ENCODE measurements around the gene TREML2. TPM values are rescaled to one million over a fixed set of nuclear protein-coding genes. Genes with fewer than 3 reads are reported as not detected.

TREML2 gene
- total and polyA plus RNA-seq, 2 experiments from 2014 or later: not detected

GRCh38 chr6:41224800-41225199 is 23.9 kb upstream of the TREML2 start:
- Histone ChIP-seq H3K4me2 (ENCODE audit: unreplicated experiment) (no peak overlapping the region), H3K9me2 (ENCODE audit: insufficient read depth) (no peaks in the 10 kb centered on the region), H3K79me2 (ENCODE audit: insufficient read depth) (no peaks in the 10 kb centered on the region), H3K4me3 (no peak overlapping the region), H3K9me3 (ENCODE audit: low read depth) (no peaks in the 10 kb centered on the region), H4K20me1 (ENCODE audit: insufficient read depth) (no peaks in the 10 kb centered on the region), H3F3A (ENCODE audit: insufficient read depth) (no peaks in the 10 kb centered on the region), H3K27ac (no peak overlapping the region), H3K9ac (no peak overlapping the region), H3K4me1 (ENCODE audit: insufficient read depth) (no peaks in the 10 kb centered on the region), H2AFZ (no peak overlapping the region), H3K36me3 (ENCODE audit: low read depth) (no peaks in the 10 kb centered on the region), H3K27me3 (replicated peaks; ENCODE audit: insufficient read depth) (peaks cover 4% of the 10 kb centered on the region; the same call in 1 of the 2 replicates)
- TF ChIP-seq EZH2 (IDR thresholded peaks at IDR 0.05; ENCODE audit: insufficient read depth, poor library complexity, severe bottlenecking): no peak
- TF ChIP-seq EZH2phosphoT487 (IDR thresholded peaks at IDR 0.05; ENCODE audit: insufficient read depth, low read depth): no peak
- 69 to 78% methylated on average over 1 of the region's 1 CpG for WGBS, 2 experiments (ENCODE audit: low coverage in 1 of 2, low lambda C conversion rate in 2 of 2, missing lambda C conversion rate in 2 of 2)
- no peak for DNase-seq
- in situ Hi-C loops (cut with MboI): no loop called here

- no peaks in the 10 kb centered on the region for H3K4me1 ChIP-seq (ENCODE audit: insufficient read depth)
- no peaks in the 10 kb centered on the region for H3K9me3 ChIP-seq (ENCODE audit: low read depth)
- in situ Hi-C loops (cut with MboI): no loop called here
Measured at GRCh38 chr6:41222513-41222912, 21.6 kb upstream of the TREML2 start.

GRCh38 chr6:41222045-41222444 is 21.1 kb upstream of the TREML2 start:
- Histone ChIP-seq H3K4me2 (ENCODE audit: unreplicated experiment) (no peak overlapping the region), H2AFZ (no peak overlapping the region), H3K27ac (no peak overlapping the region), H3K4me1 (ENCODE audit: insufficient read depth) (no peaks in the 10 kb centered on the region), H3K27me3 (replicated peaks; ENCODE audit: insufficient read depth) (peaks cover 4% of the 10 kb centered on the region; the same call in 1 of the 2 replicates), H3K9me3 (ENCODE audit: low read depth) (no peaks in the 10 kb centered on the region), H3K79me2 (ENCODE audit: insufficient read depth) (no peaks in the 10 kb centered on the region), H3K9me2 (ENCODE audit: insufficient read depth) (no peaks in the 10 kb centered on the region), H3F3A (ENCODE audit: insufficient read depth) (no peaks in the 10 kb centered on the region), H3K36me3 (ENCODE audit: low read depth) (no peaks in the 10 kb centered on the region), H3K9ac (no peak overlapping the region), H4K20me1 (ENCODE audit: insufficient read depth) (no peaks in the 10 kb centered on the region), H3K4me3 (no peak overlapping the region)
- WGBS, 2 experiments (ENCODE audit: low coverage in 1 of 2, low lambda C conversion rate in 2 of 2, missing lambda C conversion rate in 2 of 2): 11 to 19% methylated on average over 4 of the region's 4 CpGs
- DNase-seq: no peak
- TF ChIP-seq EZH2phosphoT487 (IDR thresholded peaks at IDR 0.05; ENCODE audit: insufficient read depth, low read depth) (no peak), EZH2 (IDR thresholded peaks at IDR 0.05; ENCODE audit: insufficient read depth, poor library complexity, severe bottlenecking) (no peak)
- in situ Hi-C loops (cut with MboI): no loop called here

More at GRCh38 chr6:41222513-41222912, 21.6 kb upstream of the TREML2 start:
- WGBS, 2 experiments (ENCODE audit: low coverage in 1 of 2, low lambda C conversion rate in 2 of 2, missing lambda C conversion rate in 2 of 2): 42 to 45% methylated on average over 5 of the region's 5 CpGs
- Histone ChIP-seq H3K27me3 (replicated peaks; ENCODE audit: insufficient read depth) (peaks cover 4% of the 10 kb centered on the region; the same call in 1 of the 2 replicates), H3K36me3 (ENCODE audit: low read depth) (no peaks in the 10 kb centered on the region), H3K9me2 (ENCODE audit: insufficient read depth) (no peaks in the 10 kb centered on the region), H3K9ac (no peak overlapping the region), H2AFZ (no peak overlapping the region), H3K4me2 (ENCODE audit: unreplicated experiment) (no peak overlapping the region), H3K4me3 (no peak overlapping the region), H3K79me2 (ENCODE audit: insufficient read depth) (no peaks in the 10 kb centered on the region), H3K27ac (no peak overlapping the region), H3F3A (ENCODE audit: insufficient read depth) (no peaks in the 10 kb centered on the region), H4K20me1 (ENCODE audit: insufficient read depth) (no peaks in the 10 kb centered on the region)
- no peak for TF ChIP-seq EZH2phosphoT487 (IDR thresholded peaks at IDR 0.05; ENCODE audit: insufficient read depth, low read depth)
- no peak for TF ChIP-seq EZH2 (IDR thresholded peaks at IDR 0.05; ENCODE audit: insufficient read depth, poor library complexity, severe bottlenecking)
- no peak for DNase-seq

- Histone ChIP-seq H3K27me3 (replicated peaks; ENCODE audit: insufficient read depth) (peaks cover 9% of the 10 kb centered on the region; the same call in 1 of the 2 replicates), H3K9me3 (ENCODE audit: low read depth) (no peaks in the 10 kb centered on the region), H3K9me2 (ENCODE audit: insufficient read depth) (no peaks in the 10 kb centered on the region), H3K36me3 (ENCODE audit: low read depth) (no peaks in the 10 kb centered on the region), H4K20me1 (ENCODE audit: insufficient read depth) (no peaks in the 10 kb centered on the region), H3K4me2 (ENCODE audit: unreplicated experiment) (no peak overlapping the region), H3K79me2 (ENCODE audit: insufficient read depth) (no peaks in the 10 kb centered on the region), H3K9ac (no peak overlapping the region), H2AFZ (no peak overlapping the region), H3K4me1 (ENCODE audit: insufficient read depth) (no peaks in the 10 kb centered on the region), H3K4me3 (no peak overlapping the region), H3F3A (ENCODE audit: insufficient read depth) (no peaks in the 10 kb centered on the region), H3K27ac (no peak overlapping the region)
- TF ChIP-seq EZH2 (IDR thresholded peaks at IDR 0.05; ENCODE audit: insufficient read depth, poor library complexity, severe bottlenecking) (no peak), EZH2phosphoT487 (IDR thresholded peaks at IDR 0.05; ENCODE audit: insufficient read depth, low read depth) (no peak)
- WGBS, 2 experiments (ENCODE audit: low coverage in 1 of 2, low lambda C conversion rate in 2 of 2, missing lambda C conversion rate in 2 of 2): 14 to 19% methylated on average over 5 of the region's 5 CpGs
- in situ Hi-C loops (cut with MboI): no loop called here
- DNase-seq: no peak
Measured at GRCh38 chr6:41216616-41217015, 15.7 kb upstream of the TREML2 start.

GRCh38 chr6:41215777-41216176 is 14.8 kb upstream of the TREML2 start:
- H2AFZ ChIP-seq: no peak overlapping the region
- in situ Hi-C loops (cut with MboI): no loop called here

More at GRCh38 chr6:41215777-41216176, 14.8 kb upstream of the TREML2 start:
- H3K9ac ChIP-seq: no peak overlapping the region
- H3K79me2 ChIP-seq (ENCODE audit: insufficient read depth): no peaks in the 10 kb centered on the region
- TF ChIP-seq EZH2phosphoT487 (IDR thresholded peaks at IDR 0.05; ENCODE audit: insufficient read depth, low read depth) (no peak), EZH2 (IDR thresholded peaks at IDR 0.05; ENCODE audit: insufficient read depth, poor library complexity, severe bottlenecking) (no peak)
- no peak for DNase-seq
- H3F3A ChIP-seq (ENCODE audit: insufficient read depth): no peaks in the 10 kb centered on the region
- H3K27ac ChIP-seq: no peak overlapping the region
- H3K9me2 ChIP-seq (ENCODE audit: insufficient read depth): no peaks in the 10 kb centered on the region
- H3K4me1 ChIP-seq (ENCODE audit: insufficient read depth): no peaks in the 10 kb centered on the region
- no peak overlapping the region for H3K4me2 ChIP-seq (ENCODE audit: unreplicated experiment)
- H3K9me3 ChIP-seq (ENCODE audit: low read depth): no peaks in the 10 kb centered on the region
- no peak overlapping the region for H3K4me3 ChIP-seq
- peaks cover 9% of the 10 kb centered on the region; the same call in 1 of the 2 replicates for H3K27me3 ChIP-seq (replicated peaks; ENCODE audit: insufficient read depth)
- 44 to 48% methylated on average over 5 of the region's 5 CpGs for WGBS, 2 experiments (ENCODE audit: low coverage in 1 of 2, low lambda C conversion rate in 2 of 2, missing lambda C conversion rate in 2 of 2)
- H3K36me3 ChIP-seq (ENCODE audit: low read depth): no peaks in the 10 kb centered on the region
- H4K20me1 ChIP-seq (ENCODE audit: insufficient read depth): no peaks in the 10 kb centered on the region

Measured in GM23248 (cell line).